GM18868 (cell line): ENCODE data around the gene MOXD1.
A peak's percentile ranks its signal among the peaks of the same experiment; 100 is the strongest.

Source experiments
- ATAC-seq: cut with Tn5 transposase; IDR thresholded peaks from one replicate; pipeline ENCODE4 v1.9.1; 2021; ENCODE audit warnings: mild to moderate bottlenecking, moderate library complexity; ENCODE audit not compliant: unreplicated experiment

MOXD1 gene

DNA sequence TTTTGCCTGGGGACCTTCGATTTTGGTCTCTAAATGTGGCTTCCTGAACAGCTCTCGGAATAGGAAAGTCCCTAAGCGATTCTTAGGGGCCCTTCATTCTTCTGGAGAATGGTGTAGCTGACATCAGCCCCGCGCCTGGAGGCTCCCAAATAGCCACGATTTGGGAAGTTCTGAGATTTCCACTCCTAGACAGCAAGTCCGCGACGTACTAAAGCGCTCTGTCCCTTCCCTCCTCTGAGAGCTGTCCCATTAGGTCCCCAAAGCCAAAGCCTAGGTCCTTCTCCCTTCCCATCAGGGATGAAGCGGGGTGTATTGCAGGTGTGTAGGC lies 756 bp downstream of the MOXD1 start:
- ATAC-seq, result no peak

- no peak for ATAC-seq
Measured at GRCh38 chr6:132399376-132400074, 1.8 kb downstream of the MOXD1 start.

GRCh38 chr6:132395015-132395597 lies 6.2 kb downstream of the MOXD1 start:
- no peak for ATAC-seq

DNA sequence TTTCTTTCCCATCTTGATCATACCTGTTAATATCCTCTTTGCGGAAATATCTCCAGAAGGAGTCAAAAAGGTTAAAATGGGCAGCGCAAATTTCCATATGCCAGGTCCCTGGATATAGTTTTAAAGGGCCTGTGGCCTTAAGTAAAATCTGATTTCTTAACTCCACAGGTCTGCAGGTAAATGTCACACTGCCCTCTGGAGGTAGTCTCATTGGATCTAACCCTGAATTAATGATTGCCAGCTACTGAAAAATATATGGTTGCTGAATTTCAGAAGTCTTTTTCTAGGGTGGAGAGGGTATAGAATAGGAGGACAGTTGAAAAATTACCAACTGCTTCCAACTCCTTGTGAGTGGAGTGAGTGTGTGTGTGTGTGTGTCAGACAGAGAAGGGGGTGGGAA lies 8.5 kb downstream of the MOXD1 start:
- no peak for ATAC-seq

- no peak for ATAC-seq
Measured at GRCh38 chr6:132392270-132392646, 9.0 kb downstream of the MOXD1 start.

DNA sequence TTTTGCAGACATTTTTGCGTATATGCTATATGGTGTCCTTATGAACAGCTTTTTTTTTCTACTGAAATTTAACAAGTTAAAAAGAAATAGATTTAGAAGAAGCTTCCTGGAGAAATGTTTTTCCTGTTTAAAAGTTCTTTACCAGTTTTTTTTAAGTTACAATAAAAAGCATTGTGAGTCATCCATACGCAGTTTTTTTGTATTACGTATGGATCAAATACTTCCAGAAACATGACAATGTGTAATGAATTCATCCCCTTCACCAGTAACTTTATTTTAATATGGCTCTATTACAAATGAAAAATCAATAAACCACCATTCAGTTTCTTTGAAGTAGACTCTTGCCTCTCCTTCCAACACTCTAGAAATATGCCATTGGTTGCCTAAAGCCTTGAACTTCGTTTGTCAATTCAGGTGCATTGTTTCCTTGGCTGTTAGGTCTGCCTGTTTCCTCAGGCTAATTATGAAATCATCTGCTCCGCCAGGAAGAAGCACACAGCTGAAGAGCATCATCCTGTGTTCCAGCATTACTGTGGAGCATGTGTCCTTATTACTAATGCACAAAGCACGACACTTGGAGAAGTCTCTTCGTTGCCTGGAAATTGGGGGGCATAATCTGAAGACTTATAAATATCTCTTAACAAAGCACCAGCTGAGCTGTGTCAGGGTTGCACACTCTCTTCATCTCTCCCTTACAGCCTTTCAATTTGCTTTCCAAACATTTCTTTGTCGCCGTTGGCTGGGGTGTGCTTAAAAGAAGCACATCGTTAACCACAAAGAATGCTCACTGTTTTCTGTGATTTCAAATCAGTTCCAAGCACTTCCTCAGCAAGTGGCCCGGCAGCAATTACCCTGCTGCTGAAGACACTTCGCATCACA lies 9.6 kb downstream of the MOXD1 start:
- ATAC-seq, result no peak

DNA sequence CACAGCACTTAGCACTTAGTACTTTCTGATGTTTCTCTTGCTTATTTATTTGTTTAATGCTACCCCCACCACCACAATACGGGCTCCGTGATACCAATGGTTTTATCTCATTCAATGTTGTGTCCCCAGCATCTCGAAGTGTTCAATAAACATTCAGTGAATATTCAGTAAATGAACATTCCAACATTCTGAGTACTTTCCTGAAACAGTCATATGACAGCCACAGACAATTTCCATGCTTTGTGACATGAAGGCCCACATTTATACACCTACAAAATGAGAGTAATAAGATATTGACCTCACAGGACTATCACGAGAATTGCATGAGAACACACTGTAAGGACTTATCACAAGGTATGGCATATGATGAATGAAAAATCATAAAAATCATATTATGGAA lies 10.8 kb downstream of the MOXD1 start:
- no peak for ATAC-seq

DNA sequence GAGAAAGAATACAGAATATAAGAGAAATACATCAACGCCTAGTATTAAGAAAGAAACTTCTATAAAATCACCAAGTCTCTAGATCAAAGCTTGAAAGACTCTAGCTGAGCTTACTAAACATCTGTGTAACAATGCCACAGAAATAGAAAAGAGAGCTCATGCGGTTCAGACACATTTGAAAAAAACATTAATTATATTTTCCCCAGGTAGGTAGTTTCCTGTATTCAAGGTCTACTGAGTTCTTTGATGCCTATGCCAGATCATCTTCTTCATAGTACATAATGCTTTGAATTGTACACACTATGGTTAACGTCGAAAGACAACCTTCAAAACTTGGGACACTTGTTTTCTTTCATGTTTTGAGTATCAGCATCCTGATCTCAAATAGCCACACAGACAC lies 11.3 kb downstream of the MOXD1 start:
- ATAC-seq, result peak; percentile 94

- ATAC-seq, result no peak
Measured at GRCh38 chr6:132388291-132388690, 13.0 kb downstream of the MOXD1 start.

GRCh38 chr6:132382630-132383175 lies 18.6 kb downstream of the MOXD1 start:
- ATAC-seq, result peak; percentile 55

DNA sequence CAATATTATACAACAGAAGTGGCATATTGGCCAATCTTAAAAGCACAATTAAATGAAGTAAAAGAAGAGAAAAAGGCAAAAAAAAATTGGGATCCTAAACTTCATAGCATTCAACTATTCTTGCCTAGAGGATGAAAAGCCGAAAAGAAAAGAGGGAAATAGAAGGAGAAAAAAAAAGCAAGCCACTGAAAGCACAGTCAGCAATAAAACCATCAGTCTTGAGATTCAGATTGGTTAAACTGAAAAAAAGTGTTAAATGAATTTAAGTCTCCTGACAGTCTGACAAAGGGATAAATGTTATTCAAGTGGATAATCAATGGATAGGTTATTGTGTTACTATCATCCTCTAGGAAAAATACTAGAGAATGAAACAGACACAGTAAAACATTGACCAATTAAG lies 19.9 kb downstream of the MOXD1 start:
- no peak for ATAC-seq

- no peak for ATAC-seq
Measured at GRCh38 chr6:132380358-132381029, 20.8 kb downstream of the MOXD1 start.

DNA sequence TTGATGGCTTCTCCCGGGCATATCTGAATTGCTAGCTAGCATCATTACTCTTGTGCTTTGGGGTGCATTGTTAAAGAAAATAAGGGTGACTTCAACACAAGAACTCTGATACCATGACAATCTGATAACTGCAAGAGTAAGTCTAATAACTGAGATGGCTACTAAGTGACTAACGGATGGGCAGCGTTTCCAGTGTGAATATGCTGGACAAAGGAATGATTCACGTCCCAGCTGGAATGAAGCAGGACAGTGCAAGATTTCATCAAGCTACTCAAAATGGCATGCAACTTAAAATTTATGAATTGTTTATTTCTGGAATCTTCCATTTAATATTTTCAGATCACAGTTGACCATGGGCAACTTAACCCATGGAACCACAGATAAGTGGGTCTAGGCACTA lies 31.7 kb downstream of the MOXD1 start:
- ATAC-seq, result no peak

DNA sequence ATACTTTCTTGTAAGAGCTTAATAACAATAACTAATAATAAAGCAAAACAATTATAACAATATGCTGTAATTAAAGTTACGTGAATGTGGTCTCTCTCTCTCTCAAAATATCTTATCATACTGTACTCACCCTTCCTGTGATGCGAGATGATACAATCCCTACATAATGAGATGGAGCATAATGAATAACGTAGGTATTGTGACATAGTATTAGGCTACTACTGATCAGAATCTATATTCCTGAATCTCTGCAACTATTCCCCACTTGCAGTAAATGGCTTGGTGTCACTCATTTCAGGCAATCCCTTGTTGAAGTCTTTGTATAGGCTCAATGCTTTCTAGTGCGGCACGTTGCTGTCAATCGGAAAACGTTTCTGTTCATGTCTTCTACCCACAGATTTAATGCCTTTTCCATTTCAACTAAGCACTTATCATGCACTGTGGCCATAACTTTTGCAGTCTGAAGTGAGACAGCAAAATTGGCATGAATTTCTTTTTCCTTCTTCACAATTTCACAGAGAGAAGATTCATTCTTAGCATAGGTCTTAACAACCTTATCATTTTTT lies 32.3 kb downstream of the MOXD1 start:
- no peak for ATAC-seq

DNA sequence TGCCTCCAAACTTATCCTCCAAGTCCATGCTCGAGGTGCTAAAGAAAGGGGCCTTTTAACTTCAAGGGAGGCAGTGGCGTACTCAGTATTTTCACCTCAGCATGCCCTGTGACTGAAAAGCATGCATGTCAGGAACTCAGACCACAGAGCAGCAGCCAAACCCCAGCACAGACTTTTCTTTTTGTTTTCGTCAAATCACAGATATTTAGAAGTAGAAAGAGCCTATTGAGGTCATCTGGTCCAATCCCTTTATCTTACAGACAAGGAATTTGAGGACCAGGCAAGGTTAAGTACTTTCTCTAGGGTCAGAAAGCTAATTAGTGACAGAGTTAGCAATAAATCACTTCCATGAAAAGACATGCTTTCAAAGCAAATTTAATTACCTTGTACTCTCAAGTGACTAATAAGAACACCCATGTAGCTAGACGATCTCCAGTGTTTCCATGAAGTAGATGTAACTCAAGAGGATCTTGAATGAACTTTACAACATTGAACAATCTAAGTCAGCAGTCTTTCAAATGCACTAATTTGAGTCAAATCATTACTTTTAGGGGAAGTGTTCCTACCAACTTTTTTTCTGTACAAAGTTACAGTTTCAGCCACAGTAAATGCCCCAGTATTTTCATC lies 35.9 kb downstream of the MOXD1 start:
- ATAC-seq, result peak; percentile 96

GRCh38 chr6:132364306-132365074 lies 36.8 kb downstream of the MOXD1 start:
- no peak for ATAC-seq

GRCh38 chr6:132362442-132363185 lies 38.7 kb downstream of the MOXD1 start:
- no peak for ATAC-seq

GRCh38 chr6:132361101-132361500 lies 40.2 kb downstream of the MOXD1 start:
- ATAC-seq, result no peak

DNA sequence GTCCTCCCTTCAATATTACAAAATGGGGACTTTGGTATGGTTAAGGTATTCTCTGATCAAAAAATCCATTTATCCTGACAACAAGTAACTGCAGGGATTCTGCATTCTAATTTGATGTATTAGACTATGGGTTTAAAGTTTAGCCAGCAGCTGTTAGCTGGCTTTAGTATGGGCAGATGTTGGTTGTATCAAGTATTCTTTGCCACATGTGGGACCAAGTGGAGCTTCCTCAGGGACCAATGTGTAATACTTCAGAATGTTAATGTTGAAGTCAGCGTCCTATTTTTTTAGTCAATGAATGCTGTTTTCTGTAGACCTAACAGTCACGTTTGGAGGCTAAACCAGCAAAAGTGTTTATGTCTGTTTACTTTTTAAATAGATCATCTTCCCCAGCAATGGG lies 41.4 kb downstream of the MOXD1 start:
- no peak for ATAC-seq
